OCI-M2 (cell line): ENCODE results near the gene FOLR2.
"Not testable (repeated sequence)": the region's sequence is repeated elsewhere in the genome, so short reads cannot be mapped to it uniquely, and the experiment has no call there.

Experiments
- DNase-seq: peaks from one replicate; lab custom pipeline; 2025; ENCODE audit not compliant: unreplicated experiment; lab: John Stamatoyannopoulos, UW

FOLR2 gene

DNA sequence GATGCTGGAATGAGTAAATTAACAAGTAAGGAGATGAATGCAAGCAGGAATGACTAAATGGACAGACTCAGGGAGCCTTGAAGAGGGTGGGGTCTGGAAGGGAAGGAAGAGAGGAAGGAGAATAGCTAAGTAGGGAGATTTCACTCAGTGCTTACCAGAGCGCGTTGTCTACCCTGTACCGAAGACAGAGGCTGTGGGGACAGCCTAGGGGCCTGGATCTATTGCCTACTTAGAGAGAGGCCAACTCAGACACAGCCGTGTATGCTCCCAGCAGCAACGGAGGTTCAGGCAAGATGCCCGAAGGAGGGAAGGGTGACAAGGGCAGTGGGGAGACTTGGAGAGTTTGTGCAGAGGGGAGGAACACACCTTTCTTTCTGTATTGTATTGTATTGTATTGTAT lies at the start of gene FOLR2:
Gene FOLR2, plus strand, starts transcription at position 157 of the 400 bp plus-strand sequence. CDS start 1,791 bp downstream, outside the sequence.
- no peak for DNase-seq

- DNase-seq, result not testable (repeated sequence)
Measured at GRCh38 chr11:72169046-72169555, 47.5 kb upstream of the FOLR2 start.

DNA sequence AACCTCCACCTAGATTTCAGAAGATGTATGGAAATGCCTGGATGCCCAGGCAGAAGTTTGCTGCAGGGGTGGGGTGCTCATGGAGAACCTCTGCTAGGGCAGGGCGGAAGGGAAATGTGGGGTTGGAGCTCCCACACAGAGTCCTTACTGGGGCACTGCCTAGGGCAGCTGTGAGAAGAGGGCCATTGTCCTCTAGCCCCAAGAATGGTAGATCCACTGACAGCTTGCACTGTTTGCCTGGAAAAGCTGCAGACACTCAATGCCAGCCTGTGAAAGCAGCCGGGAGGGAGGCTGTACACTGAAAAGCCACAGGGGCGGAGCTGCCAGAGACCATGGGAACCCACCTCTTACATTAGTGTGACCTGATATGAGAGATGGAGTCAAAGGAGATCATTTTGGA lies 46.8 kb upstream of the FOLR2 start:
- not testable (repeated sequence) for DNase-seq

DNA sequence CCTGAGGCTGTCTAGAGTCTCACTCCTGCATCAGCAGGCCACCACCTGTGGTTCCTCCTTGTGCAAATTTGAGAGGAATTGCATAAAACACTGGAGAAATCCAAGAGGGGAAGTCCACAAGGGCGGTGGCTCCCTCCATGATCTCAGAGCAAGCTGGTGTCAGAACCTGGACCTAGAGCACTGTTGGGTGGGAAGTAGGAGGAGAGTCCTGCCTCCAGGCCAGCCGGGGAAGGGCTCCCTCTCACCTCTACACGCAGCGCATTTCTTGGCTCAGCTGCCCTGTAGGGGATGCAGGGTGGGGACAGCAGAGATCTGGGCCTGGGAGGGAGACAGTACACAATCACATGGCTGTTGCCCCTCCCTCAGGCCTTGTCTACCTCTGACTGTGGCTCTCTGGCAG lies 44.6 kb upstream of the FOLR2 start:
- not testable (repeated sequence) for DNase-seq

- DNase-seq, result no peak
Measured at GRCh38 chr11:72173291-72173690, 43.3 kb upstream of the FOLR2 start.

DNA sequence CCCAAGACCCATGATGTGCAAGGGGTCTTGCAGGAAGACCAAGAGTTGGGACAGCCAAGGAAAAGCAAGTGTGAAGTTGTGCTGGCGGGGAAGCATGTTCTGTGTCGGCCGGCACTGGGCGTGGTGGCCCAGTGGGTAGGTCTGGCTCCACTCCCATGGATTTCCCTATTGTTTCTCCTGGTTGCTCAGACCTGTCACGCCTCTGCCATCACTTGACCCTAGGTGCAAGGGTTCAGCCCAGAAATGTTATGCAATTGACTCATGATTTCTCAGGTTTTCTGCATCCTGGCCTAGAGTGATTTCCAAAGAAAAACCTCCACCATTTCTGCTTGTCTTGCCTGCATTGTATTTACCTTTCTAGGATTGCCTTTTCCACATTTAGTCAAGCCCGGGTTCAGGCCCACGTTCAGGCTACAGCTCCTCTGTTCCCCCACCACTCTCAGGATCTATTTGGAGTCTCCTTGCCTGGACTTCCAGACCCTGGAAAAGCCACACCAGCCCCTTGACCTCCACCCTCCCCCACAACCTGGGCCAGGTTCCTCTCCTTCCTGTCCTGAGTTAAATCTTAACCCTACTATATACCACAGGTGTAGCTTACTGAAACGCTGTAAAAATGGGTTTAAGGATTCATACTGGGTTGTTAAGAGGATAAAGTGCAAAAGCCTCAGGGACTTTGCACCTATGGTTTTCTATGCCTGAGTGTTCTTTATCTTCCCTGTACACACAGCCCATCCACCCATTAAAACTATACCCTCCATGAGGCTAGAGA lies 42.1 kb upstream of the FOLR2 start:
- no peak for DNase-seq

DNA sequence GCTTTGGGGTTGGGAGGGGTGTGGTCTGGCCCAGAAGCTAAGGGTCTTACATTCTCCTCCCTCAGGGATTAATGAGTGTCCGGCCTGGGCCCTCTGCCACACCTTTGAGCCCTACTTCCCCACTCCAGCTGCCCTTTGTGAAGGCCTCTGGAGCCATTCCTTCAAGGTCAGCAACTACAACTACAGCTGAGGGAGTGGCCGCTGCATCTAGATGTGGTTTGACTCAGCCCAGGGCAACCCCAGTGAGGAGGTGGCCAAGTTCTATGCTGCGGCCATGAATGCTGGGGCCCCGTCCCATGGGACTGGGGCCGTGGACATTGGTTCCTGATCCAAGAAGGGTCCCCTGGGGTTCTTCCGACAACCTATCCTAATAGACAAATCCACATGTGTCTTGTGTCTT lies 38.9 kb upstream of the FOLR2 start:
- DNase-seq, result no peak

- no peak for DNase-seq
Measured at GRCh38 chr11:72179049-72179803, 37.4 kb upstream of the FOLR2 start.

- no peak for DNase-seq
Measured at GRCh38 chr11:72179804-72180396, 36.7 kb upstream of the FOLR2 start.

- DNase-seq, result not testable (repeated sequence)
Measured at GRCh38 chr11:72180892-72181552, 35.6 kb upstream of the FOLR2 start.

GRCh38 chr11:72181553-72181958 lies 35.0 kb upstream of the FOLR2 start:
- not testable (repeated sequence) for DNase-seq

GRCh38 chr11:72188267-72188666 lies 28.3 kb upstream of the FOLR2 start:
- no peak for DNase-seq

DNA sequence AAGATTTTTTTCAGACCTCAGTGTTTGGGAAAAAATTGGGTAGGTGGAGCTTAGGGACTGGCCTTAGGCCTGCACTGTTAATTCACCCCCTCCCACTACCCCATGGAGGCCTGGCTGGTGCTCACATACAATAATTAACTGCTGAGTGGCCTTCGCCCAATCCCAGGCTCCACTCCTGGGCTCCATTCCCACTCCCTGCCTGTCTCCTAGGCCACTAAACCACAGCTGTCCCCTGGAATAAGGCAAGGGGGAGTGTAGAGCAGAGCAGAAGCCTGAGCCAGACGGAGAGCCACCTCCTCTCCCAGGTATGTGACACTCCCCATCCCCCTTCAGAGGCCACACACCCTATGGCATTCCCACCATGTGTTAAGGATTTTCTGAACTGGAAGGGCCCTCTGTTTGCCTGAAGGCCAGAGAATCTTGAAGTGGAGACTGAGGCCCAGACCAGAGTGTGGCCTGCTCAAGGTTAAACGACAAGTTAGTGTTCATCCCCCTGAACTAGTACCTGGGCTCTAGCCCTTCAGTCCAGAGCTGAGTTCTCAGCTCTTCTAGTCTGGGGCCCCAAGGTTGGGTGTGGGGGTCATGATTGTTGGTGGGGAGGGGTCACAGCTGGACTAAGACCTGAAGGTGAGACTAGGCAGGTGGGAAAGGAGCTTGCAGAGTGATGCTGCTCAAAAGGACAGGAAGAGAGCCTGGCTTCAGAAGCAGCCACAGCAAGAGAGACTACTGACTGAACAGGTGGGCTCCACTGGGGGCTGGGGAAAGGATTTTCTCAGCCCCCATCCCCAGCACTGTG lies 26.9 kb upstream of the FOLR2 start:
- no peak for DNase-seq

DNA sequence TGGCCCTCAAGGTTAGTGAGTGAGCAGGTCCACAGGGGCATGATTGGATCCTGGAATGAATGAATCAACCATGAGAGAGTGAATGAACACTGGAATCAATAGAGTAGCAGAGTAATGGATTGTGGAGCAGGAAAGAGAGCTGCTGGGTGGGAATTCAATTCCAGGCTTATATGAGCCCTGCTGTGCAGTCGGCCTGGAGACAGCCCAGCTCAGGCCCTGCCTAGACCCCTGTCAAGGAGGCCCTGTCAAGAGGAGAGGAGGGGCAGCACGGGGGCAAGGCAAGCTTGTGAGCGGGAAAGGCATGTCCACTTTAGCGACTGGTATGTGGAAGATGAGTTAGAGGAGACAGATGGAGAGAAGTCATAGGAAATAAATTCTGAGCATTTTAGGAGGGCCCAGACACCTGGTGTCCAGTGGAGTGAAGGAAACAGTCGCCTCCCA lies 25.9 kb upstream of the FOLR2 start:
- no peak for DNase-seq

GRCh38 chr11:72191961-72192381 lies 24.6 kb upstream of the FOLR2 start, which contains the start of gene FOLR1:
Gene FOLR1, plus strand, starts transcription at chr11:72192140. Its CDS starts 34 bp downstream, at chr11:72192174.
- no peak for DNase-seq

DNA sequence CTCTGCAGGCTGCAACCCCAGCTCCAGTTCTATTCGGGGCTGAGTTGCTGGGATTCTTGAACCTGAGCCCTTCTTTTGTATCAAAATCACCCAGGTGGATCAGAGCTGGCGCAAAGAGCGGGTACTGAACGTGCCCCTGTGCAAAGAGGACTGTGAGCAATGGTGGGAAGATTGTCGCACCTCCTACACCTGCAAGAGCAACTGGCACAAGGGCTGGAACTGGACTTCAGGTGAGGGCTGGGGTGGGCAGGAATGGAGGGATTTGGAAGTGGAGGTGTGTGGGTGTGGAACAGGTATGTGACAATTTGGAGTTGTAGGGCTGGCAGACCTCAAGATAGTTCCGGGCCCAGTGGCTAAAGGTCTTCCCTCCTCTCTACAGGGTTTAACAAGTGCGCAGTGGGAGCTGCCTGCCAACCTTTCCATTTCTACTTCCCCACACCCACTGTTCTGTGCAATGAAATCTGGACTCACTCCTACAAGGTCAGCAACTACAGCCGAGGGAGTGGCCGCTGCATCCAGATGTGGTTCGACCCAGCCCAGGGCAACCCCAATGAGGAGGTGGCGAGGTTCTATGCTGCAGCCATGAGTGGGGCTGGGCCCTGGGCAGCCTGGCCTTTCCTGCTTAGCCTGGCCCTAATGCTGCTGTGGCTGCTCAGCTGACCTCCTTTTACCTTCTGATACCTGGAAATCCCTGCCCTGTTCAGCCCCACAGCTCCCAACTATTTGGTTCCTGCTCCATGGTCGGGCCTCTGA lies 20.9 kb upstream of the FOLR2 start:
- no peak for DNase-seq

DNA sequence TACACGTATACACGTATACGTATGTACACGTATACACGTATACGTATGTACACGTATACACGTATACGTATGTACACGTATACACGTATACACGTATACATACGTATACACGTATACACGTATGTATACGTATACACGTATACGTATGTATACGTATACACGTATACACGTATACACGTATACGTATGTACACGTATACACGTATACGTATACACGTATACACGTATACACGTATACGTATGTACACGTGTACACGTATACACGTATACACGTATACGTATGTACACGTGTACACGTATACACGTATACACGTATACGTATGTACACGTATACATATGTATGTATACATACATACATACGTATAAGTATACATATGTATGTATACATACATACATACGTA lies 15.1 kb upstream of the FOLR2 start:
- DNase-seq, result not testable (repeated sequence)

GRCh38 chr11:72202571-72202970 lies 14.0 kb upstream of the FOLR2 start:
- no peak for DNase-seq

- no peak for DNase-seq
Measured at GRCh38 chr11:72203163-72203562, 13.4 kb upstream of the FOLR2 start.
